ENCODE results near the gene CST9. TPM values are rescaled to one million over a fixed set of nuclear protein-coding genes. Genes with fewer than 3 reads are reported as not detected.

CST9 gene
- total RNA-seq, 1 experiment from 2014 or later: not detected

GRCh38 chr20:23643659-23644058 is 37.9 kb upstream of the CST9 start:
- no peak overlapping the region for H2AFZ ChIP-seq (ENCODE audit: low read length)
- no peak overlapping the region for H3K4ac ChIP-seq (ENCODE audit: low read depth, low read length)
- Mint-ChIP-seq H3K9me3 (no peaks in the 10 kb centered on the region; a peak in 2 of 5 replicates), H3K4me1 (peaks cover 19 to 22% of the 10 kb centered on the region in 2 experiments), H3K27ac (no peak overlapping the region), H3K36me3 (ENCODE audit: insufficient read depth in 1 of 3, low read depth in 3 of 3) (peaks cover 0 to 2% (median 0%) of the 10 kb centered on the region in 3 experiments; a peak in 2 of 7 replicates), H3K27me3 (ENCODE audit: low read depth) (peaks cover 3% of the 10 kb centered on the region; the same call in 1 of the 2 replicates), H3K4me3 (no peak overlapping the region)
- H3K27me3 ChIP-seq (ENCODE audit: insufficient read depth, low read length): no peaks in the 10 kb centered on the region
- peaks cover 4% of the 10 kb centered on the region; the same call in 1 of the 2 replicates for H3K4me1 ChIP-seq (ENCODE audit: insufficient read depth, low read length)
- no peak overlapping the region for H3K9ac ChIP-seq (ENCODE audit: extremely low read depth, insufficient read length, low read length)
- no peaks in the 10 kb centered on the region for H3K9me3 ChIP-seq (ENCODE audit: control insufficient read depth, low read depth, low read length)
- no peaks in the 10 kb centered on the region for H3K79me2 ChIP-seq (ENCODE audit: insufficient read depth, low read length)
- no peak for TF ChIP-seq CTCF (conservative IDR thresholded peaks at IDR 0.05)
- H3K18ac ChIP-seq (ENCODE audit: insufficient read length, low read depth, low read length): no peak overlapping the region
- no peak for DNase-seq
- H3K23me2 ChIP-seq (ENCODE audit: insufficient read length, low read depth, low read length, poor library complexity, severe bottlenecking): no peaks in the 10 kb centered on the region
- H2BK15ac ChIP-seq (ENCODE audit: low read depth, low read length): no peak overlapping the region
- no peak overlapping the region for H2AK5ac ChIP-seq (ENCODE audit: insufficient read length, low read length)
- no peak overlapping the region for H3K27ac ChIP-seq (ENCODE audit: insufficient read length, low read depth, low read length)
- no peak overlapping the region for H4K91ac ChIP-seq (ENCODE audit: insufficient read length, low read depth, low read length)
- no peak overlapping the region for H2BK12ac ChIP-seq (ENCODE audit: insufficient read length, low read depth, low read length)
- no peak overlapping the region for H2BK5ac ChIP-seq (ENCODE audit: insufficient read length, low read length)
- H2BK120ac ChIP-seq (ENCODE audit: low read depth, low read length, poor library complexity, severe bottlenecking): no peak overlapping the region
- H3K4me2 ChIP-seq (ENCODE audit: insufficient read depth, insufficient read length, low read length): no peak overlapping the region
- H3K23ac ChIP-seq (ENCODE audit: insufficient read length, low read depth, low read length): no peak overlapping the region
- no peaks in the 10 kb centered on the region for H4K20me1 ChIP-seq (ENCODE audit: control insufficient read depth, insufficient read depth, insufficient read length)
- no peak overlapping the region for H3K14ac ChIP-seq (ENCODE audit: insufficient read depth, low read length)
- H4K5ac ChIP-seq (ENCODE audit: insufficient read length, low read depth, low read length): no peak overlapping the region
- H3K56ac ChIP-seq (ENCODE audit: insufficient read length, low read depth, low read length): no peak overlapping the region
- no peak overlapping the region for H3T11ph ChIP-seq (ENCODE audit: low read length)
- H4K8ac ChIP-seq (replicated peaks; ENCODE audit: insufficient read length, low read depth, low read length): no peak overlapping the region
- no peaks in the 10 kb centered on the region for H3K79me1 ChIP-seq (ENCODE audit: insufficient read depth, low read depth, low read length, poor library complexity, severe bottlenecking)
- H2BK20ac ChIP-seq (ENCODE audit: low read depth, low read length, poor library complexity, severe bottlenecking): no peak overlapping the region
- WGBS (ENCODE audit: extremely low coverage, insufficient read length, low lambda C conversion rate): no CpG with 5 or more reads among the region's 6 CpGs
